GM12864 (cell line): ENCODE results near the gene STRN3.

Source experiments
- DNase-seq: peaks from one replicate; pipeline ENCODE4 v3.0.0-alpha.2; 2011; ENCODE audit warnings: low read depth
- H3K4me3 ChIP-seq: 2 replicates; pipeline ENCODE4 v1.5.1; 2011; ENCODE audit warnings: mild to moderate bottlenecking, low read depth, low read length, control low read depth
- CTCF ChIP-seq: IDR thresholded peaks from 2 replicates; pipeline ENCODE4 v1.5.1; 2011; ENCODE audit warnings: low read depth, mild to moderate bottlenecking, moderate library complexity, low read length, control low read depth, inconsistent platforms; ENCODE audit errors: missing control alignments

The STRN3 gene

GRCh38 chr14:30864934-30865333 lies 161.2 kb downstream of the STRN3 start:
- no peak for DNase-seq
- no peak for TF ChIP-seq CTCF
- H3K4me3 ChIP-seq = no peak overlapping the region

GRCh38 chr14:30861200-30861599 lies 165.0 kb downstream of the STRN3 start:
- no peak overlapping the region for H3K4me3 ChIP-seq
- DNase-seq = no peak
- no peak for TF ChIP-seq CTCF

GRCh38 chr14:30855345-30856037 lies 170.7 kb downstream of the STRN3 start:
- H3K4me3 ChIP-seq = peak overlapping the region; percentile 33
- no peak for TF ChIP-seq CTCF
- DNase-seq = no peak

GRCh38 chr14:30854492-30854891 lies 171.7 kb downstream of the STRN3 start:
- TF ChIP-seq CTCF = no peak
- no peak overlapping the region for H3K4me3 ChIP-seq
- DNase-seq = no peak

GRCh38 chr14:30853946-30854345 lies 172.2 kb downstream of the STRN3 start:
- no peak for TF ChIP-seq CTCF
- no peak overlapping the region for H3K4me3 ChIP-seq
- DNase-seq = no peak

GRCh38 chr14:30849983-30850382 lies 176.2 kb downstream of the STRN3 start:
- H3K4me3 ChIP-seq = no peak overlapping the region
- no peak for TF ChIP-seq CTCF
- DNase-seq = no peak

GRCh38 chr14:30849354-30849753 lies 176.8 kb downstream of the STRN3 start:
- no peak for TF ChIP-seq CTCF
- DNase-seq = peak; percentile 68

More at GRCh38 chr14:30849354-30849753, 176.8 kb downstream of the STRN3 start:
- no peak overlapping the region for H3K4me3 ChIP-seq
